ENCODE results near the gene MEIS3.

MEIS3 gene

GRCh38 chr19:47434088-47434487 lies 14.8 kb upstream of the MEIS3 start:
- Mint-ChIP-seq H3K27ac (no peak overlapping the region), H3K4me1 (peaks cover 5% of the 10 kb centered on the region), H3K9me3 (no peaks in the 10 kb centered on the region), H3K4me3 (no peak overlapping the region), H3K27me3 (ENCODE audit: low read depth, poor library complexity) (peaks cover 84% of the 10 kb centered on the region), H3K36me3 (ENCODE audit: low read depth) (no peaks in the 10 kb centered on the region)
- no peak for DNase-seq
- no peak for TF ChIP-seq CTCF (IDR thresholded peaks at IDR 0.05)

- Mint-ChIP-seq H3K9me3 (no peaks in the 10 kb centered on the region), H3K27me3 (ENCODE audit: low read depth, poor library complexity) (peaks cover 84% of the 10 kb centered on the region), H3K36me3 (ENCODE audit: low read depth) (no peaks in the 10 kb centered on the region), H3K27ac (no peak overlapping the region), H3K4me3 (no peak overlapping the region), H3K4me1 (peaks cover 5% of the 10 kb centered on the region)
- DNase-seq: no peak
- no peak for TF ChIP-seq CTCF (IDR thresholded peaks at IDR 0.05)
Observed at GRCh38 chr19:47433121-47433520, 13.8 kb upstream of the MEIS3 start.

DNA sequence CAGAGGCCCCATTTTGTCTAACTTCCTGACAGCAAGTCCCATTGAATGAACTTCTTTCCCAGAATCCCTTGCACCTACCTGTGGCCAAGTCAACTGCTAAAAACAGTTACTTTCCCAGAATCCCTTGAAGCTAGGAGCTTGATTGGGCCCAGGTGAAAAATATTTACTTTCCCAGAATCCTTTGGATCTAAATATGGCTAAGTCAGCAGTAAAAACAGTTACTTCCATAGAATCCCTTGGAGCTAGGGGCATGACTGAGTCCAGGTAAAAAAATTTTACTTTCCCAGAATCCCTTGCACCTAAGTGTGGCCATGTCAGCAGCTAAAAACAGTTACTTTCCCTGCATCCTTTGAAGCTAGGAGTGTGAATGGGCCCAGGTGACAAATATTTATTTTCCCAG lies 13.2 kb upstream of the MEIS3 start:
- no peak for DNase-seq
- H3K4me1 Mint-ChIP-seq: peaks cover 5% of the 10 kb centered on the region
- no peak for TF ChIP-seq CTCF (IDR thresholded peaks at IDR 0.05)
- H3K27me3 Mint-ChIP-seq (ENCODE audit: low read depth, poor library complexity): peaks cover 77% of the 10 kb centered on the region
- H3K36me3 Mint-ChIP-seq (ENCODE audit: low read depth): no peaks in the 10 kb centered on the region
- H3K9me3 Mint-ChIP-seq: no peaks in the 10 kb centered on the region
- no peak overlapping the region for H3K4me3 Mint-ChIP-seq
- H3K27ac Mint-ChIP-seq: no peak overlapping the region

DNA sequence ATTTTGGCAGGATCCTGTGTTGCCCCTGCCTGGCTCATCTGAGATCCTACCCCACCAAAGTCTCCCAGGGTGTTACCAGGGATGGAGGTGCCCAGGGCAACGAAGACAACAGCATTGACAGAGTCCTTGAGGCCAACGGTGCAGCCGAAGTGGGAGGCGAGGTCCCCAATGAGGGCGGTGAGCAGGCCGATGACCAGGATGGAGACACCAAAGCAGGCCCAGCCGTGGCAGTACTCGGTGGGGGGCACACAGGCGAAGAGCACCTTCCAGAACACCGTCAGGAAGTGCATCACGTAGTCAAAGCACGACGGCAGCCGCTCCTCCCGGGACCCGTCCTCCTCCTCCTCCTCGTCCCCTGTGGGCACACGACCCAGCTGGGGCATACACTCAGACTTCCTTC lies 12.8 kb upstream of the MEIS3 start:
- no peaks in the 10 kb centered on the region for H3K9me3 Mint-ChIP-seq
- DNase-seq: no peak
- H3K27ac Mint-ChIP-seq: no peak overlapping the region
- H3K4me3 Mint-ChIP-seq: no peak overlapping the region
- peaks cover 73% of the 10 kb centered on the region for H3K27me3 Mint-ChIP-seq (ENCODE audit: low read depth, poor library complexity)
- peaks cover 4% of the 10 kb centered on the region for H3K4me1 Mint-ChIP-seq
- no peaks in the 10 kb centered on the region for H3K36me3 Mint-ChIP-seq (ENCODE audit: low read depth)
- no peak for TF ChIP-seq CTCF (IDR thresholded peaks at IDR 0.05)

DNA sequence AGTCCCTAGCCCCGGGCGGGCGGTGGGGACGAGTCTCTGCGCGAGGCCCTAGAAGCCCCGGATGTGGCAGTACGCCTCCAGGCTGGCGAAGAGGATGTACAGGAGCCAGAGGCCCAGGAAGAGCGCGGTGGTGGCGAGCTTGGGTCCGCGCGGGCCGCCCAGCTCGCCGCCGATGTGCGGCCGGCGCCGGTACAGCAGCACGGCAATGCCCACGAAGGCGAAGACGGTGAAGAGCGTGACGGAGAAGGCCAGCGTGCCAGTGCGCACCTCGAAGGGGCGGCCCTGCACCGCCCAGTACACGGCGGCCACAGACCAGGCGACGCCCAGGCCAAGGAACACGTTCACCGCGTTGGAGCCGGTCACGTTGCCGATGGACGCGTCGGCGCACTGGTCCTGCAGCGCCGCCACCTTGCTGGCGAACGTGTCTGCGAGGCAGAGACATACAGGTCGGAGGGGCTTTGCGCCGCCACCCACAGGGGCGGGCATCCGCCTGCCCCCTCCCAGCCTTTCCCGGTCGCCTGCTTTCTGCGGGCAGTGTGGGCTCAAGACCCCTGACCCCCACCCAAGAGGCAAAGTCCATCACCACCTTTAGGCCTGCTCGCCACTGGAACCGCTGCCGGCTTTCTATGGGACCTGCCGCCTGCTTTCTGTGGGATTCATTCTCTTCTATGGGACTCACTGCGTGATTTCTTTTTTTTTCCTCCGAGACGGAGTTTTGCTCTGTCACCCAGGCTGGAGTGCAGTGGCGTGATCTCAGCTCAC lies 10.9 kb upstream of the MEIS3 start:
- DNase-seq: peak; percentile 66
- H3K27ac Mint-ChIP-seq: no peak overlapping the region
- TF ChIP-seq CTCF (IDR thresholded peaks at IDR 0.05): peak; percentile 21
- H3K9me3 Mint-ChIP-seq: no peaks in the 10 kb centered on the region
- H3K4me1 Mint-ChIP-seq: no peaks in the 10 kb centered on the region
- H3K36me3 Mint-ChIP-seq (ENCODE audit: low read depth): no peaks in the 10 kb centered on the region
- H3K4me3 Mint-ChIP-seq: peak overlapping the region; percentile 65
- H3K27me3 Mint-ChIP-seq (ENCODE audit: low read depth, poor library complexity): peaks cover 72% of the 10 kb centered on the region

Data from nephron progenitor cell (in vitro differentiated cells).